HepG2 (cell line): ENCODE data around the gene SRRM4. TPM values are rescaled to one million over a fixed set of nuclear protein-coding genes. Genes with fewer than 3 reads are reported as not detected.

Experiments used
- ATAC-seq: fragments of 200-7000 bp; cut with Tn5 transposase; 3 replicates; pipeline ENCODE4 v1.9.1; 2020; ENCODE audit warnings: mild to moderate bottlenecking, moderate library complexity
- BruUV-seq: library from RNA; stranded (reverse); fragments of 400-500 nt; replicated peaks from 2 replicates; lab custom pipeline; 2021; lab: Mats Ljungman, UMichigan
- CTCF ChIA-PET: fragments of 300-600 bp; formaldehyde crosslinking; extraction: SDS; loops from one replicate; lab custom pipeline; 2021; ENCODE audit warnings: low total read pairs, inconsistent platforms, low intra/inter-chr PET ratio; lab: Yijun Ruan, JAX
- POLR2A ChIA-PET: fragments of 350-600 bp; sonication (Branson Sonifier 250); formaldehyde crosslinking; loops from one replicate; lab custom pipeline; 2020; ENCODE audit warnings: antibody characterized with exemption, inconsistent platforms; lab: Yijun Ruan, JAX
- DNase-seq: peaks from one replicate; pipeline ENCODE4 v3.0.0-alpha.2; 2015; ENCODE audit warnings: low spot score
- FAIRE-seq: peaks from 3 replicates; lab custom pipeline; 2011; peaks lifted over from hg19 to GRCh38; lab: Jason Lieb, UNC
- H2AFZ ChIP-seq: one replicate; pipeline ENCODE4 v1.6.1; 2011; ENCODE audit warnings: low read length, inconsistent platforms
- H3K27ac ChIP-seq: fragments of 300-600 bp; 3 replicates; pipeline ENCODE4 v1.8.0; 2011; ENCODE audit warnings: mixed run types, mild to moderate bottlenecking, mixed read lengths, low read length, inconsistent platforms; ENCODE audit not compliant: insufficient read depth; ENCODE audit errors: extremely low read length
- H3K27me3 ChIP-seq, 2 experiments: fragments of 200-600 bp in 1 of 2; 2 replicates in 1 of 2; 3 replicates in 1 of 2; pipeline versions ENCODE4 v1.6.0 to v1.8.0; 2011; ENCODE audit warnings: low read length in 2 of 2, mild to moderate bottlenecking in 2 of 2, moderate library complexity in 2 of 2, inconsistent platforms in 1 of 2; ENCODE audit not compliant: insufficient read depth in 2 of 2, control insufficient read depth in 1 of 2
- H3K36me3 ChIP-seq, 2 experiments: fragments of 200-600 bp in 1 of 2; replicated peaks in 1 of 2; 2 replicates in 1 of 2; 3 replicates in 1 of 2; pipeline versions ENCODE4 v1.5.1 to v1.8.0; 2011; ENCODE audit warnings: low read length in 2 of 2, inconsistent platforms in 1 of 2; ENCODE audit not compliant: insufficient read depth in 2 of 2, control insufficient read depth in 1 of 2
- H3K4me1 ChIP-seq: 2 replicates; pipeline ENCODE4 v1.5.1; 2012; ENCODE audit warnings: low read length, inconsistent platforms; ENCODE audit not compliant: insufficient read depth
- H3K4me2 ChIP-seq: 2 replicates; pipeline ENCODE4 v1.6.0; 2011; ENCODE audit warnings: low read depth, low read length, inconsistent platforms
- H3K4me3 ChIP-seq, 3 experiments: fragments of 200-600 bp in 1 of 3; sonication (generic), shearing (Covaris generic) in 1 of 3; replicated peaks in 1 of 3; 2 replicates each; pipeline ENCODE4 v1.5.1; 2011 to 2016; ENCODE audit warnings: low read length in 3 of 3, inconsistent platforms in 2 of 3, low read depth in 2 of 3, mild to moderate bottlenecking in 2 of 3, control low read depth in 1 of 3, mixed read lengths in 1 of 3; ENCODE audit not compliant: insufficient read depth in 1 of 3
- H3K79me2 ChIP-seq: one replicate; pipeline ENCODE4 v1.6.1; 2011; ENCODE audit warnings: low read length, inconsistent platforms; ENCODE audit not compliant: insufficient read depth
- H3K9ac ChIP-seq: 2 replicates; pipeline ENCODE4 v1.6.0; 2011; ENCODE audit warnings: mild to moderate bottlenecking, low read depth, low read length, inconsistent platforms; ENCODE audit not compliant: insufficient read depth
- H3K9me3 ChIP-seq: 2 replicates; pipeline ENCODE4 v1.5.1; 2012; ENCODE audit warnings: mild to moderate bottlenecking, low read length
- H4K20me1 ChIP-seq: 2 replicates; pipeline ENCODE4 v1.6.0; 2011; ENCODE audit warnings: inconsistent platforms, mild to moderate bottlenecking, low read length, moderate library complexity; ENCODE audit not compliant: insufficient read depth
- ELK4 ChIP-seq: sonication (generic); formaldehyde crosslinking; IDR thresholded peaks from 2 replicates; pipeline ENCODE4 v1.9.0; 2021; ENCODE audit warnings: missing genetic modification reagents, borderline replicate concordance
- SYNCRIP ChIP-seq: fragments of 200-400 bp; formaldehyde crosslinking; IDR thresholded peaks from 2 replicates; pipeline ENCODE4 v1.6.1; 2018; ENCODE audit warnings: mild to moderate bottlenecking, low read depth, low read length; ENCODE audit not compliant: insufficient read depth
- TARDBP ChIP-seq: sonication (generic); formaldehyde crosslinking; IDR thresholded peaks from 2 replicates; pipeline ENCODE4 v1.8.0; 2022; ENCODE audit warnings: mild to moderate bottlenecking, missing genetic modification reagents
- ZBTB40 ChIP-seq, 2 experiments: fragments of 450-650 bp in 1 of 2; sonication (generic) in 1 of 2; formaldehyde crosslinking in 1 of 2; IDR thresholded peaks; 2 replicates each; pipeline versions ENCODE4 v1.6.1 to v1.8.0; 2016 to 2022; ENCODE audit warnings: antibody characterized with exemption in 1 of 2, mild to moderate bottlenecking in 1 of 2, missing genetic modification reagents in 1 of 2
- ZHX1 ChIP-seq: sonication (generic); formaldehyde crosslinking; IDR thresholded peaks from 2 replicates; pipeline ENCODE4 v1.8.1; 2022; ENCODE audit warnings: low read depth, mild to moderate bottlenecking, missing genetic modification reagents
- WGBS: methylation state at CpG from one replicate; pipeline ENCODE4 v1.1.6; 2017; ENCODE audit warnings: low lambda C conversion rate; 5-methylcytosine and 5-hydroxymethylcytosine counted together
- in situ Hi-C: cut with HindIII; loops from 2 replicates; pipeline ENCODE4 v1.10.0; 2017; ENCODE audit warnings: low pct_unique_long_range_greater_than_20kb; ENCODE audit not compliant: extremely low pct_ligation_motif_present
- intact Hi-C: fragments of 100-400 bp; cut with micrococcal nuclease; formaldehyde crosslinking; loops from one replicate; pipeline ENCODE4 v1.10.0; 2022; ENCODE audit not compliant: unreplicated experiment
- polyA plus RNA-seq, 8 experiments: library from polyadenylated mRNA; depleted of rRNA in 3 of 8; stranded (reverse) in 7 of 8; unstranded in 1 of 8; fragments of >200 nt; fragmentation: Illumina TruSeq in 4 of 8; extraction: Trizol in 4 of 8; gene quantifications; 2 replicates each; pipeline versions ENCODE4 v1.2.1 to v1.2.3, GENCODE V29; 2011 to 2016; ENCODE audit warnings: low read depth in 4 of 8, missing spikeins in 1 of 8, mixed read lengths in 1 of 8; ENCODE audit not compliant: insufficient read depth in 1 of 8
- total RNA-seq, 5 experiments: library from RNA; depleted of rRNA; stranded (reverse); fragments of >200 nt; fragmentation: Illumina TruSeq; extraction: Trizol; gene quantifications; 2 replicates each; pipeline ENCODE4 v1.2.3, GENCODE V29; 2016; ENCODE audit warnings: low read depth in 1 of 5

SRRM4 gene
- total and polyA plus RNA-seq, 2 of the 13 experiments (the other 11 are each of a cell fraction or from before 2014, with no cell fraction given), result not detected

GRCh38 chr12:118982302-118982701, 961 bp downstream of the SRRM4 start:
- no peaks in the 10 kb centered on the region for H4K20me1 ChIP-seq
- no peaks in the 10 kb centered on the region for H3K9me3 ChIP-seq
- peaks cover 4 to 15% of the 10 kb centered on the region in 2 experiments; a peak in 3 of 5 replicates for H3K27me3 ChIP-seq
- no peak overlapping the region for H3K27ac ChIP-seq
- H3K4me1 ChIP-seq, result no peaks in the 10 kb centered on the region
- CTCF ChIA-PET, result no interaction called here
- H3K79me2 ChIP-seq, result no peaks in the 10 kb centered on the region
- ATAC-seq (no peak), DNase-seq (no peak), FAIRE-seq (no peak)
- in situ Hi-C loops (no loop called here), intact Hi-C loops (no loop called here)
- H3K9ac ChIP-seq, result no peak overlapping the region
- H3K4me2 ChIP-seq, result no peak overlapping the region
- H3K36me3 ChIP-seq, result no peaks in the 10 kb centered on the region
- no peak overlapping the region for H2AFZ ChIP-seq
- H3K4me3 ChIP-seq, result no peak overlapping the region
- POLR2A ChIA-PET, result no interaction called here
- under 1% methylated on average over 8 of the region's 8 CpGs for WGBS
- no TSS peak for BruUV-seq
- no peak for TF ChIP-seq TARDBP (CRISPR knock-in tag)
- TF ChIP-seq ELK4 (CRISPR knock-in tag), result no peak
- no peak for TF ChIP-seq SYNCRIP
- TF ChIP-seq ZBTB40 (IDR thresholded peaks at IDR 0.05), result no peak
- no peak for TF ChIP-seq ZBTB40 (CRISPR knock-in tag; IDR thresholded peaks at IDR 0.05)
- no peak for TF ChIP-seq ZHX1
